Renal cortical epithelial cell (primary cell): ENCODE results near the gene LRCH3. TPM values are rescaled to one million over a fixed set of nuclear protein-coding genes. Genes with fewer than 3 reads are reported as not detected.

Experiments
- DNase-seq: peaks from one replicate; pipeline ENCODE4 v3.0.0-alpha.2; 2011; ENCODE audit warnings: low read depth
- total RNA-seq: library from RNA; depleted of rRNA; stranded (reverse); fragments of >200 nt; gene quantifications from 2 replicates; pipeline ENCODE4 v1.2.3, GENCODE V29; 2014

LRCH3 gene
- total RNA-seq, 1 donor from 2014 or later, result 72.8 TPM

GRCh38 chr3:197791892-197792647 is 1.0 kb downstream of the LRCH3 start:
- peak; percentile 25 for DNase-seq

DNA sequence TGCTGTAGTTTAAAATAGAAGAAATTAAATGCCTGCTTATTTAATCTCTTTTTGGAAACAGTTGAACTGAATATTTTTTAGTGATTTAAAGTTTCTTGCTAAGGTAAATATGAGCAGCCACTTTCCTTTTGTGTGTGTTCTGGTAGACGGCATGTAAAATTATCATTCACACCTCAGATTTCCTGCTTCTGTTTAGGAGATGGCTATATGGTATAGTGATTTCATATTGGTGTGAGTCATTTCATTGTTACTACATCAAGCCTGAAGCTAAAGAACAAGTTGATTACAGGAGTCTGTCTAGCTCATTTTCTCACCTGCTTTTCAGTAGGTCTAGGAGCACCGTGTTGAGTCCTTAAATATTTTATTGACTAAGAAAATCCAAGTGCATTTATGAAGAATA is 2.2 kb downstream of the LRCH3 start:
- peak; percentile 81 for DNase-seq

- no peak for DNase-seq
Observed at GRCh38 chr3:197794115-197794514, 3.1 kb downstream of the LRCH3 start.

- DNase-seq, result peak; percentile 91
Observed at GRCh38 chr3:197795200-197795599, 4.1 kb downstream of the LRCH3 start.

GRCh38 chr3:197796087-197796486 is 5.0 kb downstream of the LRCH3 start:
- DNase-seq, result no peak

DNA sequence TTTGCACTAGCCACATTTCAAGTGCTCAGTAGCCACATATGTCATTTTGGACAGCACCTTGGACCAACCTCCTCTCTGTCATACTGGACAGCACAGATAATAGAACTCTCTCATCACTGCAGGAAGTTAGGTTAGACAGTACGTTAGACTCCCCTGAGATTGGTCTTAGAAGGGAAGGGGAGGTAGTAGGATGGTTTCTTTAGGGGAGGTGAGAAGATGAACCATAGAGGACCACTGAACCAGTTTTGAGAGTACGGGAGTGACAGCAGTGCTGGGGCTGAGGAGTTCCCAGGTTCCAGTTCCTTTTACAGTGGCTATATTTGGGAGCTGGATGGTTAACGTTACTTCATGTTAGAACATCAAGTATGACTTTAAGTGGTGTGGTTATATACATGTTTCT is 7.8 kb downstream of the LRCH3 start:
- DNase-seq, result no peak

DNA sequence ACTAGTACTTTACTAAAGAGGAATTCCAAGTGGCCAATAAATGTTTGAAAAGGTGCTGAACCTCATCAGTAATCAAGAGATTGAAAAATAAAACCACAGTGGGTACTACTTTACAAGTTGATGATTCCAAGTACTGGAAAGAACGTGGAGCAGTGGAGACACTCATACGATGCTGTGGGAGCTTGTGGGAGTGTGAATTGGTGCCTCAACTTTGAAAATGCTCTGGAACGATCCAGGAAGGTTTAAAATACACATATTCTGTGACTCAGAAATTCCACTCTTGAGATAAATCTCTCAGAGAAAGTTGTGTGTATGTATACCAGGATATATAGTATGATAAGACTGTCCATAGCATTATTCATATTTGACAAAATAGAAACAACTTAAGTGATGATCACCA is 9.3 kb downstream of the LRCH3 start:
- DNase-seq, result no peak

GRCh38 chr3:197801891-197802778 is 11.1 kb downstream of the LRCH3 start:
- DNase-seq, result peak; percentile 25

DNA sequence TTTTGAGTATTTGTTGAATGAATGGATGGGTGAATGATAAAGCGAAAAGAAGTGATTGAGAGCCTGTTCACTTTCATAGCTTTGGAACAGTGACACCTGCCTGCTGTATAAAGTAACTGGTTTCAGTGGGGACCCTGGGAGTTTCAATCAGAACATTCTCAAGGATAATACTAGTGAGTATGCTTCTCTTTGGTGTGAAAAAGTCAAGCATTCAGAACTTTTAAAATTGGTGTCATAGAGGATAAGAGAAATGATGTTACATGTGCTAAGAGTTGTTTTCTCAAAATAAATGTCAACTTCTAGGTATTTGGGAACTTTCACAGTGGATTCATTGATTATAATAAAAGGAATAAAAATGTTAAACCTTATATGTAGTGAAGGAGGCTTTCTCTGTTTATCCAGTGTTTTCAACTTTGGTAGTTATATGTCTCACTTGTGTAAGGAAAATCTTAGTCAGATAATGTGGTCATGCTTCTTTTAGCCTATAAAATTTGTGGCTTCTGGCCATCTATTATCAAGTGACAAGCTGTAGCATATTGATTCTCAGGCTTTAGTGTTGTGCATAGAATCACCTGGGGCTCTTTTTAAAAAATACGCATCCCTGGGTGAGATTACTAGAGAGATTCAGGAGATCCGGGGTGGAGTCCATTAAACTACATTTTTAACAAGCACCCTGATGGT is 11.9 kb downstream of the LRCH3 start:
- DNase-seq, result peak; percentile 25

DNA sequence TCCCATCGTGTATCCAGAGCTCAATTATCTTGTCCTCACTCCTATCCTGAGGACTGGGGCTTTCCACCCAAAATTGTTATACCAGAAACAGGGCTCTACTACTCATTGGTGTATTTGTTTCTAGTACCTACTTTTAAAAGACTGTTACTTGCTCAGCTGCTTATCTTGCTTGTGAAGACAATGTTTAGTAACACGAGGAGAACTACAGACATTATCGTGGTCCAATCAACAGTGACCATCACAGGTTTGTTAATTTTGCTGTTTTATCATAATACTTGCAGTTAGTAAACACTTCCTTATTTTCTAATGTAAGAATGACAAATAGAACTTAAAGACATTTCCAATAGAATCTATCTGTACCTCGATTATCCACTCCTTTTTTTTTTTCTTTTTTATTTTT is 13.5 kb downstream of the LRCH3 start:
- no peak for DNase-seq

- no peak for DNase-seq
Observed at GRCh38 chr3:197807969-197808587, 17.0 kb downstream of the LRCH3 start.

GRCh38 chr3:197809356-197810020 is 18.4 kb downstream of the LRCH3 start:
- DNase-seq, result peak; percentile 48

- DNase-seq, result no peak
Observed at GRCh38 chr3:197810901-197811300, 19.8 kb downstream of the LRCH3 start.

GRCh38 chr3:197811343-197811742 is 20.3 kb downstream of the LRCH3 start:
- peak; percentile 16 for DNase-seq

GRCh38 chr3:197814372-197814771 is 23.3 kb downstream of the LRCH3 start:
- DNase-seq, result no peak

DNA sequence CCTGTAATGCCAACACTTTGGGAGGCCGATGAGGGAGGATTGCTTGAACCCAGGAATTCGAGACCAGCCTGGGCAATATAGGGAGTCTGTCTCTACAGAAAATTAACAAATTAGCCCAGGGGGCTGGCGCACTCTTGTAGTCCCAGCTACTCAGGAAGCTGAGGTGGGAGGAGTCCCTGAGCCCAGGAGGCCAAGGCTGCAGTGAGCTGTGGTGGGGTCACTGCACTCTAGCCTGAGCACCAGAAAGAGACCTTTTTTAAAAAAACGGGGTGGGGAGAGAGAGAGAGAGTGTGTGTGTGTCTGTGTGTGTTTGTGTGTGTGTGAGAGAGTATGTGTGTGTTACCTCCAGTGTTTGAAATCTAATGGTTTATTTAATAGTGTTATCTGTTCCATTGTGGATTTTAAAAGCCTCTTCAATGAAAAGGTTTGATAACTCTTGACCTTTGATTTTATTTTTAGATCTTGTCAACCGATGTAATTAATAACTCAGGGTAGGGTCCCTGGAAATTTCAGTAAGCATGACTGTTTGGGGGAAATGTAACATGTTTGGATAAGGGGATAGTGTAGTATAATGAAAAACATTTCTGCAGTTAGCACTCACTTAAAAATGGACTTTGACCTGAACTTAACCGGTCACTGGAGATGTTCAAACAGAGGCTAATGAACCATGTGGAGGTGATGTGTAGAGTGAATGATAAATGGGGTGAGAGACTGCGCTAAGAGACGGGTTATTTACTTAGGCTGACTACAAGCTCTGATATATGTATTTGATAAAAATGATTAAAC is 29.7 kb downstream of the LRCH3 start:
- peak; percentile 66 for DNase-seq

- no peak for DNase-seq
Observed at GRCh38 chr3:197829397-197830045, 38.5 kb downstream of the LRCH3 start.

DNA sequence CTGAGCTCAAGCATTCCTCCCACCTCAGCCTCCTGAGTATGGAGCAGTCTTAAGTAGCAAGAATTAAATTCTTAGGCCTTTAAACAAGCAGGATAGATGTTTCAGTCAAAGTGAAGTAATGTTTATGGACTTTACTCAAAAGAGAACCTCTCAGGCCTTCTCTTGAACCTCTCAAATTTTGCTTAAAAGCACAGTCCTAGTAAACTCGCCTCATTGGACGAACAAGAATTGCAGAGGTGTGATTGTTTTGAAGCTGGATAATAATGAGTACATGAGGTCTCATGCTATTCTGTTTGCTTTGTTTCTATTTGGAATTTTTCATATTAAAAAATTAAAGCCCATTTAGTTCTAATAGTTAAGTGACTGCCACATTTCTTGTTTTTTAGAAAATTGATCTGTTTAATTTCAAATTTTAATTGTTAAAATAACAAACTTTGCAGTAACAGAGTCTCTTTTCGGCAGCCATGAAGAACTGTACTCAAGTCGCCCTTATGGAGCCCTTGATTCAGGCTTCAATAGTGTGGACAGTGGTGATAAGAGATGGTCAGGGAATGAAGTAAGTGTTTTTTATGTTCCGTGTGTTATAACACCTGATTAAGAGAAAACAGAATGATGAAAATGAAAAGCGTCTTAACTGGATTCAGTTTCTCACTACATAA is 39.4 kb downstream of the LRCH3 start:
- DNase-seq, result no peak

- no peak for DNase-seq
Observed at GRCh38 chr3:197830967-197831313, 39.9 kb downstream of the LRCH3 start.
